AG10803 (cell line): ENCODE results near the gene SLC22A2.
A peak's percentile ranks its signal among the peaks of the same experiment; 100 is the strongest.

Experiments
- DNase-seq: peaks from one replicate; pipeline ENCODE4 v3.0.0; 2010; ENCODE audit warnings: low read depth
- H3K4me3 ChIP-seq: 2 replicates; pipeline ENCODE4 v1.5.1; 2011; ENCODE audit warnings: mild to moderate bottlenecking, low read length, control low read depth
- TF ChIP-seq, protein P1 (sequence below): conservative IDR thresholded peaks from 2 replicates; pipeline ENCODE4 v1.5.1; 2011; ENCODE audit warnings: mild to moderate bottlenecking, low read length, control low read depth, inconsistent platforms

Gene SLC22A2

DNA sequence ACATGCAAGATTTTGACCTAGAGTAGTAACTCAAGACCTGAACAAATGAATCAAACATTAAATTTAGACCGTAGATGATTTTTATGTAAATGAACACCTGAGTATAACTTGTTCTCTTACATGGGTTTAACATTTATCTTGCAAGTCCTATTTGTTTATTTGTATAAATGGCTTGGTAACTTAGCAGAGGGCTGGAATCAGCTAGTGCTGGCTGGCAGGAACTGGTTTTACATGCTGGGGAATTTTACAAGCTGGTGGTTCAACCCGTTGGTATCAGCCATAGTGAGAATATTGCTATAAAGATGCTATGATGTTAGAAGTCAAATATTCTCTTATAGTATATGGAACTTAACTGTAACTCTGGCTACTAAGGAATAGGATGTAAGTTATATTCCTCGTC, 8.9 kb downstream of the SLC22A2 start:
- DNase-seq: no peak
- no peak overlapping the region for H3K4me3 ChIP-seq
- TF ChIP-seq, protein P1, sequence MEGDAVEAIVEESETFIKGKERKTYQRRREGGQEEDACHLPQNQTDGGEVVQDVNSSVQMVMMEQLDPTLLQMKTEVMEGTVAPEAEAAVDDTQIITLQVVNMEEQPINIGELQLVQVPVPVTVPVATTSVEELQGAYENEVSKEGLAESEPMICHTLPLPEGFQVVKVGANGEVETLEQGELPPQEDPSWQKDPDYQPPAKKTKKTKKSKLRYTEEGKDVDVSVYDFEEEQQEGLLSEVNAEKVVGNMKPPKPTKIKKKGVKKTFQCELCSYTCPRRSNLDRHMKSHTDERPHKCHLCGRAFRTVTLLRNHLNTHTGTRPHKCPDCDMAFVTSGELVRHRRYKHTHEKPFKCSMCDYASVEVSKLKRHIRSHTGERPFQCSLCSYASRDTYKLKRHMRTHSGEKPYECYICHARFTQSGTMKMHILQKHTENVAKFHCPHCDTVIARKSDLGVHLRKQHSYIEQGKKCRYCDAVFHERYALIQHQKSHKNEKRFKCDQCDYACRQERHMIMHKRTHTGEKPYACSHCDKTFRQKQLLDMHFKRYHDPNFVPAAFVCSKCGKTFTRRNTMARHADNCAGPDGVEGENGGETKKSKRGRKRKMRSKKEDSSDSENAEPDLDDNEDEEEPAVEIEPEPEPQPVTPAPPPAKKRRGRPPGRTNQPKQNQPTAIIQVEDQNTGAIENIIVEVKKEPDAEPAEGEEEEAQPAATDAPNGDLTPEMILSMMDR: no peak

DNA sequence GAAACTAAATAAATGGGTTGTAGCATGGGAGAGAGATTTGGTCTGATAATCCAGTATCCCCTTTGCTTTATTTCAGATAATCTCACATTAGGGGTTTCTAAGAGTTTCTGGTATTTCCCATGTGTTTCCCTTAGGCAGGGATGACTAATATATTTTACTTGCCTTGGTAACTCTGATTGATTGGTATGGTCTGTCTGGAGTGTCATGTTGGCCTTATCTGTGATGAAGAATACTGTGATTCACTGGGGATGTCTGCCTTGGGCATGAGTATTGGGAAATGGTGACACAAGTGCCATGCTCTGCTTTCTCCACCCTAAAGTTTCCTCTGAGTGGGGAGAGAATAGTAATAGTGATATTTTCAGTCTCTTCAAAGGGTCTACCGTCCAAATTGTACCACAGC, 10.1 kb downstream of the SLC22A2 start:
- peak; percentile 10 for DNase-seq
- H3K4me3 ChIP-seq: no peak overlapping the region
- TF ChIP-seq, protein P1: no peak

DNA sequence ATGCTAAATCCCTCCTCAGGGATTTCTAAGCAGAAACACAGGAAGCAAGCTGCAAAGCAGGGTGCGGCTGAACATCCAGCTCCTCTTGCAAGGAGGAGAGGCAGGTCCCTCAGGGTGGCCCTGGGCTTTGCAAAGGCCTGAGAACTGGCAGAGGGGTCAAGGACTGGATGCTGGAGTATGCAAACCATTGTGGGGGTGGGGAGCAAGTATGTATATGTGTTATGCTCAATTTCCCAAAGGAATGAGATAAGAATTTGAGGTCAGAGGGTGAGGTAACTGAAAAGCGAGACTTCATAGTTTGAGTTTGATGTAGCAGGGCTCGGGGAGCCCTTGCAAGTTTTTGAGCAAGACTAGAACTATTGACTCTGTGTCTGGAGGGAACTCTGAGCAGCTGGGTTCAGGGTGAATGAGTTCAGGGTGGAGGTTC, 11.2 kb downstream of the SLC22A2 start:
- TF ChIP-seq, protein P1: no peak
- H3K4me3 ChIP-seq: no peak overlapping the region
- no peak for DNase-seq

DNA sequence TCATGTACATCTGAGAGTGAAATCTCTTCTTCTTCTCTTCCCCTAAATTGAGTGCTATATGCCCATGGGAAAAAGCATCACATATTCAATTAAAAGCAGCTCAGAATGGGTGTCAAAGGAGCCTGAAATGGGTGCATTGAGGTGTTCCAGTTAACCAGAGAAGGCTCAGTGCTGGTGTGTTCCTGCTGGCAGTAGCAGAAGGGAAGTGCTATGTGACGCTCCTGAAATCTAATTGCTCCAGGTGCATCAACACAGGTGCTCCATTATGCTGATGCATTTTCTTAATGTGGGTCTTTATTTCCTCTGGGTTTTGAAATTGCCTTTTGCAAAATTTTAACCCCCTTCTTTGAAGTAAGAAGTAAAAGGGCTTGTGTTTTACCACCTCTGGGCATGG, 17.9 kb downstream of the SLC22A2 start:
- TF ChIP-seq, protein P1: no peak
- no peak for DNase-seq
- no peak overlapping the region for H3K4me3 ChIP-seq

DNA sequence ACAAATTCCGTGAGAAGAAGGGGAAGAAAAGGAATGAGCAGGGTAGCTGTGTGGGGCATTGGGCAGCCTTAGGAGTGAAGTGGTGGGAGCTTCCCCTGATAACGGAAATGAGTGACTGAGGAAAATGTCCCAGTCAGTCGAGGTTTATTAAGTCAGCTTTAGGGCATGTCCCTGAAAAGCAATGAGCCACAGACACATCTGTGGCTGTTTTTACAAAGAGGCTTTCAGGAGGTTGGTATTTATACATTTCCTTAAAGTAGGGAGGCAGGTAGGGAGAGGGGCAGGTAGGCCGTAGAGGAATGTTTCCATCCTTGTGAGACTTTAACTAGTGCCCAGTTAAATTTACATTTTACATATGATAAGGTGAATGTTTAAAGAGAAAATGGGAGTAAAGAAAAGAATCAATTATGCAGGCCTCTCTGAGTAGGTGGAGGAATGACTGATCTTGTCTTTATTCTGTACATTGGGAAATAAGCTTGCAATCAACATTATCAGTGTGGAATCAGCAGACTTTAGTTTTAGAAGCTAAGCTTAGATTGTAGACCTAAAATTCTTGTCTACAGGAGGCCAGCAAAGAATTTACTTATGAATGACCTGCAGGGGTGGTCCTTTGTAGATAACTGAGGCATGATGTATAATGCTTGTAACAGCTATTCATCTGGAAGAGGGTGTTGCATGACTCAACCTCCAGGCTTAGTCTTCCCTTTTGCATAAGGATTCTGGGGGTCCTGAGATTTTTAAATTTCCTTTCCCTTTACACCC, 18.5 kb downstream of the SLC22A2 start:
- TF ChIP-seq, protein P1: no peak
- no peak overlapping the region for H3K4me3 ChIP-seq
- no peak for DNase-seq

DNA sequence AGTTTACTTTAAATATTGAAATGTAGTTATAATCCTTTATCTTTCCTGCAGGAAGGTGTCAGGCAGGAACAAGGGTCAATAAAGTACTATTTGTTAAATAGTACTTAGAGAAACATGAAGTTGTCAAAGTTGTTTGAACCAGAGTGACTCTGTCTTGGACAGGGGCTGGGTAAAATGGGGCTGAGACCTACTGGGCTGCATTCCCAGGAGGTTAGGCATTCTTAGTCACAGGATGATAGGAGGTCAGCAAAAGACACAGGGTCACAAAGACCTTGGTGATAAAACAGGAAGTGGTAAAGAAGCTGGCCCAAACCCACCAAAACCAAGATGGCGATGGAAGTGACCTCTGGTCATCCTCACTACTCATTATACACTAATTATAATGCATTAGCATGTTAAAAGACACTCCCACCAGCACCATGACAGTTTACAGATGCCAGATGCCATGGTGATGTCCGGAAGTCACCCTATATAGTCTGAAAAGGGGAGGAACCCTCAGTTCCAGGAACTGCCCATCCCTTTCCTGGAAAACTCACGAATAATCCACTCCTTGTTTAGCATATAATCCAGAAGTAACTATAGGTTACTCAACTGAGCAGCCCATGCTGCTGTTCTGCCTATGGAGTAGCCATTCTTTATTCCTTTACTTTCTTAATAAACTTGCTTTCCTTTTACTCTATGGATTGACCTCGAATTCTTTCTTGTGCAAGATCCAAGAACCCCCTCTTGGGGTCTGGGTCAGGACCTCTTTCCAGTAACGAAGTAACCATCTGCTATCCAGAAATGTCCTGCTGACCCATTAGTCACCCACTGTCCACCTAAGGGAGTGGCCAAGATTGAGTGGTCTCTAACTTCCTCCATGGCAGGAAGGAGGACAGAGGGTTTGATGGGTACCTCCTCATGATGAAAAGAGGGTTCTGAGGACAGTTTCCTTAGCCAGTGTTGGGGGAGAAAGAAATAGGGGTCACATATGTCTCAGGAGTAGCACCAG, 19.6 kb downstream of the SLC22A2 start:
- peak; percentile 17 for DNase-seq
- H3K4me3 ChIP-seq: no peak overlapping the region
- TF ChIP-seq, protein P1: no peak
